ENCODE results near the gene TRMT10C. TPM values are rescaled to one million over a fixed set of nuclear protein-coding genes. Genes with fewer than 3 reads are reported as not detected.
"Not testable (repeated sequence)": the region's sequence is repeated elsewhere in the genome, so short reads cannot be mapped to it uniquely, and the experiment has no call there.

The TRMT10C gene
- total RNA-seq, 1 experiment from 2014 or later = 41.9 TPM

DNA sequence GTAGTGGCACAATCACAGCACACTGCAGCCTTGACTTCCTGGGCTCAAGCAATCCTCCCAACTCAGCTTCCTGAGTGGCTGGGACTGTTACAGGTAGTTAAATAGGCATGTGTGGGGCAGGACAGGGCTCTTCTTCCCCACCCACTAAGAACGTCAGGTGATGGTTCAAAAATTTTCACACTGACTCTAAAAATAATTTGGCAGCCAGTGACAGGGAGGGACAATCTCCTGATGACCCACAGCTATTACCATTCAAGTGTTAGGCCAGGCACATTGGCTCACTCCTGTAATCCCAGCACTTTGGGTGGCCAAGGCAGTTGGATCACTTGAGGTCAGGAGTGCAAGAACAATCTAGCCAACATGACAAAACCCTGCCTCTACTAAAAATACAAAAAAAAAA, 12.2 kb upstream of the TRMT10C start:
- no peak overlapping the region for H3K4me3 ChIP-seq (ENCODE audit: low read depth, low read length, poor library complexity, severe bottlenecking)
- ChIA-PET CTCF (no interaction called here), POLR2A (ENCODE audit: low non-redundant PET) (interaction anchor here (0.7 kb wide), 1 partner anchor 12 kb away, joined by 6 read pairs; no protein-coding TSS in a partner anchor)
- no peak overlapping the region for H3K27ac ChIP-seq (ENCODE audit: low read depth, low read length, poor library complexity, severe bottlenecking)
- DNase-seq (ENCODE audit: low spot score) = no peak
- no peaks in the 10 kb centered on the region for H3K4me1 ChIP-seq (ENCODE audit: insufficient read depth, low read length, poor library complexity, severe bottlenecking)
- BruUV-seq (replicated peaks) = no TSS peak
- H3K36me3 ChIP-seq (ENCODE audit: insufficient read depth, low read length, poor library complexity, severe bottlenecking) = no peaks in the 10 kb centered on the region
- intact Hi-C loops (cut with micrococcal nuclease; ENCODE audit: unreplicated experiment) = no loop called here
- no peaks in the 10 kb centered on the region for H3K9me3 ChIP-seq (ENCODE audit: low read depth, low read length, poor library complexity, severe bottlenecking)
- TF ChIP-seq EZH2 (IDR thresholded peaks at IDR 0.05; ENCODE audit: borderline replicate concordance, low read depth, low read length, poor library complexity, severe bottlenecking) = no peak
- TF ChIP-seq, protein P1, sequence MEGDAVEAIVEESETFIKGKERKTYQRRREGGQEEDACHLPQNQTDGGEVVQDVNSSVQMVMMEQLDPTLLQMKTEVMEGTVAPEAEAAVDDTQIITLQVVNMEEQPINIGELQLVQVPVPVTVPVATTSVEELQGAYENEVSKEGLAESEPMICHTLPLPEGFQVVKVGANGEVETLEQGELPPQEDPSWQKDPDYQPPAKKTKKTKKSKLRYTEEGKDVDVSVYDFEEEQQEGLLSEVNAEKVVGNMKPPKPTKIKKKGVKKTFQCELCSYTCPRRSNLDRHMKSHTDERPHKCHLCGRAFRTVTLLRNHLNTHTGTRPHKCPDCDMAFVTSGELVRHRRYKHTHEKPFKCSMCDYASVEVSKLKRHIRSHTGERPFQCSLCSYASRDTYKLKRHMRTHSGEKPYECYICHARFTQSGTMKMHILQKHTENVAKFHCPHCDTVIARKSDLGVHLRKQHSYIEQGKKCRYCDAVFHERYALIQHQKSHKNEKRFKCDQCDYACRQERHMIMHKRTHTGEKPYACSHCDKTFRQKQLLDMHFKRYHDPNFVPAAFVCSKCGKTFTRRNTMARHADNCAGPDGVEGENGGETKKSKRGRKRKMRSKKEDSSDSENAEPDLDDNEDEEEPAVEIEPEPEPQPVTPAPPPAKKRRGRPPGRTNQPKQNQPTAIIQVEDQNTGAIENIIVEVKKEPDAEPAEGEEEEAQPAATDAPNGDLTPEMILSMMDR (conservative IDR thresholded peaks at IDR 0.05; ENCODE audit: low read depth, low read length) = no peak
- H3K27me3 ChIP-seq (replicated peaks; ENCODE audit: insufficient read depth, low read depth, low read length, poor library complexity) = no peaks in the 10 kb centered on the region

DNA sequence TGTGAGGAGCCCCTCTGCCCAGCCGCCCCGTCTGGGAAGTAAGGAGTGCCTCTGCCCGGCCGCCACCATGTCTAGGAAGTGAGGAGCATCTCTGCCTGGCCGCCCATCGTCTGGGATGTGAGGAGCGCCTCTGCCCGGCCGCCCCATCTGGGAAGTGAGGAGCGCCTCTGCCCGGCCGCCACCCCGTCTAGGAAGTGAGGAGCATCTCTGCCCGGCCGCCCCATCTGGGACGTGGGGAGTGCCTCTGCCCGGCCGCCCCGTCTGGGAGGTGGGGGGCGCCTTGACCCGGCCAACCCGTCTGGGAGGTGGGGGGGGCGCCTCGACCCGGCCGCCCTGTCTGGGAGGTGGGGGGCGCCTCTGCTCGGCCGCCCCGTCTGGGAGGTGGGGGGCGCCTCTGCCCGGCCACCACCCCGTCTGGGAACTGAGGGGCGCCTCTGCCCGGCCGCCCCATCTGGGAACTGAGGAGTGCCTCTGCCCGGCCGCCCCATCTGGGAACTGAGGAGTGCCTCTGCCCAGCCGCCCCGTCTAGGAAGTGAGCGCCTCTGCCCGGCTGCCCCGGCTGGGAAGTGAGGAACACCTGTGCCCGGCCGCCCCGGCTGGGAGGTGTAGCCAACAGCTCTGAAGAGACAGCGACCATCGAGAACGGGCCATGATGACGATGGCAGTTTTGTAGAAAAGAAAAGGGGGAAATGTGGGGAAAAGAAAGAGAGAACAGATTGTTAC, 10.1 kb upstream of the TRMT10C start:
- H3K9me3 ChIP-seq (ENCODE audit: low read depth, low read length, poor library complexity, severe bottlenecking); H3K27ac ChIP-seq (ENCODE audit: low read depth, low read length, poor library complexity, severe bottlenecking); H3K27me3 ChIP-seq (replicated peaks; ENCODE audit: insufficient read depth, low read depth, low read length, poor library complexity); H3K4me3 ChIP-seq (ENCODE audit: low read depth, low read length, poor library complexity, severe bottlenecking); H3K36me3 ChIP-seq (ENCODE audit: insufficient read depth, low read length, poor library complexity, severe bottlenecking); DNase-seq (ENCODE audit: low spot score); BruUV-seq (replicated peaks); intact Hi-C loops (cut with micrococcal nuclease; ENCODE audit: unreplicated experiment); H3K4me1 ChIP-seq (ENCODE audit: insufficient read depth, low read length, poor library complexity, severe bottlenecking); POLR2A ChIA-PET (ENCODE audit: low non-redundant PET); CTCF ChIA-PET: not testable (repeated sequence)

DNA sequence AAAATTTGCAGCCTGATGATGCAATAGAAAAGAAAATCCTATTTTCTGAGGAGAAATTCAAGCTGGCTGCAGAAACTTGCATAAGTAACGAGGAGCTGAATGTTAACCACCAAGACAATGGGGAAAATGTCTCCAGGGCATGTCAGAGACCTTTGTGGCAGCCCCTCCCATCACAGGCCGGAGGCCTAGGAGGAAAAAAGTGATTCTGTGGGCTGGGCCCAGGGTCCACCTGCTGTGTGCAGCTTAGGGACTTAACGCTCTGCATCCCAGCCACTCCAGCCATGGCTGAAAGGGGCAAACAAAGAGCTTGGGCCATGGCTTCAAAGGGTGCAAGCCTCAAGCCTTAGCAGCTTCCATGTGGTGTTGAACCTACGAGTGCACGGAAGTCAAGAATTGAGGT, 8.3 kb upstream of the TRMT10C start:
- H3K4me3 ChIP-seq (ENCODE audit: low read depth, low read length, poor library complexity, severe bottlenecking); H3K9me3 ChIP-seq (ENCODE audit: low read depth, low read length, poor library complexity, severe bottlenecking); H3K27ac ChIP-seq (ENCODE audit: low read depth, low read length, poor library complexity, severe bottlenecking); H3K27me3 ChIP-seq (replicated peaks; ENCODE audit: insufficient read depth, low read depth, low read length, poor library complexity); BruUV-seq (replicated peaks); H3K36me3 ChIP-seq (ENCODE audit: insufficient read depth, low read length, poor library complexity, severe bottlenecking); CTCF ChIA-PET; POLR2A ChIA-PET (ENCODE audit: low non-redundant PET); DNase-seq (ENCODE audit: low spot score); H3K4me1 ChIP-seq (ENCODE audit: insufficient read depth, low read length, poor library complexity, severe bottlenecking); intact Hi-C loops (cut with micrococcal nuclease; ENCODE audit: unreplicated experiment): not testable (repeated sequence)

DNA sequence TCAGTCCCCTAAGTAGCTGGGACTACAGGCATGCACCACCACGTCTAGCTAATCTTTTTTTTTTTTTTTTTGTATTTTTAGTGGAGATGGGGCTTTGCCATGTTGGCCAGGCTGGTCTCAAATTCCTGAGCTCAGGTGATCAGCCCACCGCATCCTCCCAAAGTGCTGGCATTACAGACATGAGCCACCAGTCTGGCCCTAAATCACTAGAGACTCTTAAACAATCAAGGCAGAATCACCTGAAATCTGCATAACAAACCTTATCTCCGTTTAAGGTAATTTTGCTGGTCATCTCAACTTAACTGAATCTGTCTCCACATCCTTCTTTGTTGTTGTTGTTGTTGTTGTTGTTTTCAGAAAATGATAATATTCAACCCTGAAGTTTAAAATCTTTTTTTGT, 5.6 kb upstream of the TRMT10C start:
- H3K9me3 ChIP-seq (ENCODE audit: low read depth, low read length, poor library complexity, severe bottlenecking) = no peaks in the 10 kb centered on the region
- no TSS peak for BruUV-seq (replicated peaks)
- DNase-seq (ENCODE audit: low spot score) = no peak
- H3K4me3 ChIP-seq (ENCODE audit: low read depth, low read length, poor library complexity, severe bottlenecking) = no peak overlapping the region
- H3K27ac ChIP-seq (ENCODE audit: low read depth, low read length, poor library complexity, severe bottlenecking) = no peak overlapping the region
- CTCF ChIA-PET = no interaction called here
- H3K27me3 ChIP-seq (replicated peaks; ENCODE audit: insufficient read depth, low read depth, low read length, poor library complexity) = no peaks in the 10 kb centered on the region
- no peaks in the 10 kb centered on the region for H3K4me1 ChIP-seq (ENCODE audit: insufficient read depth, low read length, poor library complexity, severe bottlenecking)
- H3K36me3 ChIP-seq (ENCODE audit: insufficient read depth, low read length, poor library complexity, severe bottlenecking) = no peaks in the 10 kb centered on the region
- intact Hi-C loops (cut with micrococcal nuclease; ENCODE audit: unreplicated experiment) = no loop called here
- no peak for TF ChIP-seq EZH2 (IDR thresholded peaks at IDR 0.05; ENCODE audit: borderline replicate concordance, low read depth, low read length, poor library complexity, severe bottlenecking)
- TF ChIP-seq, protein P1 (conservative IDR thresholded peaks at IDR 0.05; ENCODE audit: low read depth, low read length) = no peak
- POLR2A ChIA-PET (ENCODE audit: low non-redundant PET) = no interaction called here
